Subcutaneous abdominal adipose tissue (tissue), 5 donors: ENCODE results near the gene SLC25A21.

ENCODE experiments used
- H3K27ac ChIP-seq: one replicate; pipeline ENCODE4 v1.7.0; 2013; ENCODE audit warnings: low read depth, mild to moderate bottlenecking, inconsistent platforms, low read length, moderate library complexity
- H3K27me3 ChIP-seq, 5 donors: one replicate each; pipeline ENCODE4 v1.7.0; 2013; ENCODE audit warnings: low read length in 5 of 5, inconsistent platforms in 1 of 5; ENCODE audit not compliant: control insufficient read depth in 5 of 5, insufficient read depth in 4 of 5
- H3K36me3 ChIP-seq, 5 donors: one replicate each; pipeline ENCODE4 v1.7.0; 2013; ENCODE audit warnings: low read length in 5 of 5; ENCODE audit not compliant: control insufficient read depth in 5 of 5, insufficient read depth in 5 of 5
- H3K4me1 ChIP-seq, 5 donors: one replicate each; pipeline ENCODE4 v1.7.0; 2013; ENCODE audit warnings: low read length in 5 of 5, mild to moderate bottlenecking in 3 of 5, moderate library complexity in 1 of 5; ENCODE audit not compliant: control insufficient read depth in 5 of 5, insufficient read depth in 5 of 5
- H3K4me3 ChIP-seq, 5 donors: one replicate each; pipeline ENCODE4 v1.7.0; 2013; ENCODE audit warnings: low read length in 5 of 5, low read depth in 1 of 5
- H3K9ac ChIP-seq, 5 donors: one replicate each; pipeline ENCODE4 v1.7.0; 2013; ENCODE audit warnings: low read length in 5 of 5, mild to moderate bottlenecking in 4 of 5, moderate library complexity in 3 of 5
- H3K9me3 ChIP-seq, 5 donors: one replicate each; pipeline ENCODE4 v1.7.0; 2013; ENCODE audit warnings: low read length in 5 of 5; ENCODE audit not compliant: control insufficient read depth in 5 of 5
- donor health status: healthy.
- donor health status: healthy.
- donor health status: healthy.
- donor health status: healthy.
- donor health status: healthy.

SLC25A21 gene

GRCh38 chr14:37035401-37035800, 137.0 kb downstream of the SLC25A21 start:
- no peak overlapping the region for H3K4me3 ChIP-seq
- H3K27me3 ChIP-seq = no peaks in the 10 kb centered on the region
- no peak overlapping the region for H3K27ac ChIP-seq
- no peak overlapping the region for H3K9ac ChIP-seq
- H3K4me1 ChIP-seq = no peaks in the 10 kb centered on the region
- no peaks in the 10 kb centered on the region for H3K9me3 ChIP-seq
- no peaks in the 10 kb centered on the region for H3K36me3 ChIP-seq

GRCh38 chr14:37034410-37035285, 137.8 kb downstream of the SLC25A21 start:
- H3K9me3 ChIP-seq = no peaks in the 10 kb centered on the region
- H3K4me1 ChIP-seq = no peaks in the 10 kb centered on the region
- H3K27me3 ChIP-seq = no peaks in the 10 kb centered on the region
- H3K9ac ChIP-seq = no peak overlapping the region
- no peak overlapping the region for H3K4me3 ChIP-seq
- no peak overlapping the region for H3K27ac ChIP-seq
- H3K36me3 ChIP-seq = no peaks in the 10 kb centered on the region

- Histone ChIP-seq H3K36me3 (no peaks in the 10 kb centered on the region), H3K9me3 (no peaks in the 10 kb centered on the region)
Observed at GRCh38 chr14:37032863-37033262, 139.5 kb downstream of the SLC25A21 start.

GRCh38 chr14:37027188-37027824, 145.1 kb downstream of the SLC25A21 start:
- Histone ChIP-seq H3K27ac (no peak overlapping the region), H3K9ac (no peak overlapping the region)

More at GRCh38 chr14:37032863-37033262, 139.5 kb downstream of the SLC25A21 start:
- H3K27ac ChIP-seq = no peak overlapping the region
- H3K27me3 ChIP-seq = no peaks in the 10 kb centered on the region
- H3K4me1 ChIP-seq = no peaks in the 10 kb centered on the region
- H3K4me3 ChIP-seq = no peak overlapping the region
- H3K9ac ChIP-seq = no peak overlapping the region

GRCh38 chr14:37023875-37024565, 148.4 kb downstream of the SLC25A21 start:
- H3K27me3 ChIP-seq = no peaks in the 10 kb centered on the region
- no peak overlapping the region for H3K27ac ChIP-seq
- H3K9me3 ChIP-seq = no peaks in the 10 kb centered on the region
- H3K36me3 ChIP-seq = no peaks in the 10 kb centered on the region
- no peaks in the 10 kb centered on the region for H3K4me1 ChIP-seq
- no peak overlapping the region for H3K4me3 ChIP-seq
- H3K9ac ChIP-seq = no peak overlapping the region

More at GRCh38 chr14:37027188-37027824, 145.1 kb downstream of the SLC25A21 start:
- Histone ChIP-seq H3K4me1 (no peaks in the 10 kb centered on the region), H3K36me3 (no peaks in the 10 kb centered on the region), H3K9me3 (no peaks in the 10 kb centered on the region), H3K27me3 (no peaks in the 10 kb centered on the region), H3K4me3 (no peak overlapping the region)

GRCh38 chr14:37021390-37021789, 151.0 kb downstream of the SLC25A21 start:
- no peaks in the 10 kb centered on the region for H3K9me3 ChIP-seq
- H3K27me3 ChIP-seq = no peaks in the 10 kb centered on the region
- no peak overlapping the region for H3K4me3 ChIP-seq
- no peaks in the 10 kb centered on the region for H3K36me3 ChIP-seq
- no peak overlapping the region for H3K27ac ChIP-seq
- H3K9ac ChIP-seq = no peak overlapping the region
- H3K4me1 ChIP-seq = no peaks in the 10 kb centered on the region

- no peak overlapping the region for H3K27ac ChIP-seq
- no peaks in the 10 kb centered on the region for H3K9me3 ChIP-seq
- H3K4me1 ChIP-seq = no peaks in the 10 kb centered on the region
- no peak overlapping the region for H3K9ac ChIP-seq
- H3K27me3 ChIP-seq = no peaks in the 10 kb centered on the region
- no peaks in the 10 kb centered on the region for H3K36me3 ChIP-seq
- no peak overlapping the region for H3K4me3 ChIP-seq
Observed at GRCh38 chr14:37019488-37019887, 152.9 kb downstream of the SLC25A21 start.

- no peak overlapping the region for H3K4me3 ChIP-seq
- H3K27ac ChIP-seq = no peak overlapping the region
- H3K9ac ChIP-seq = no peak overlapping the region
- no peaks in the 10 kb centered on the region for H3K4me1 ChIP-seq
- no peaks in the 10 kb centered on the region for H3K36me3 ChIP-seq
- H3K27me3 ChIP-seq = no peaks in the 10 kb centered on the region
- H3K9me3 ChIP-seq = no peaks in the 10 kb centered on the region
Observed at GRCh38 chr14:37018571-37019240, 153.7 kb downstream of the SLC25A21 start.

GRCh38 chr14:37013078-37013477, 159.3 kb downstream of the SLC25A21 start:
- no peak overlapping the region for H3K9ac ChIP-seq
- no peaks in the 10 kb centered on the region for H3K9me3 ChIP-seq
- no peak overlapping the region for H3K4me3 ChIP-seq
- H3K27ac ChIP-seq = no peak overlapping the region
- H3K4me1 ChIP-seq = no peaks in the 10 kb centered on the region
- H3K27me3 ChIP-seq = no peaks in the 10 kb centered on the region
- no peaks in the 10 kb centered on the region for H3K36me3 ChIP-seq
